ENCODE results near the gene PHC1.

Gene PHC1

DNA sequence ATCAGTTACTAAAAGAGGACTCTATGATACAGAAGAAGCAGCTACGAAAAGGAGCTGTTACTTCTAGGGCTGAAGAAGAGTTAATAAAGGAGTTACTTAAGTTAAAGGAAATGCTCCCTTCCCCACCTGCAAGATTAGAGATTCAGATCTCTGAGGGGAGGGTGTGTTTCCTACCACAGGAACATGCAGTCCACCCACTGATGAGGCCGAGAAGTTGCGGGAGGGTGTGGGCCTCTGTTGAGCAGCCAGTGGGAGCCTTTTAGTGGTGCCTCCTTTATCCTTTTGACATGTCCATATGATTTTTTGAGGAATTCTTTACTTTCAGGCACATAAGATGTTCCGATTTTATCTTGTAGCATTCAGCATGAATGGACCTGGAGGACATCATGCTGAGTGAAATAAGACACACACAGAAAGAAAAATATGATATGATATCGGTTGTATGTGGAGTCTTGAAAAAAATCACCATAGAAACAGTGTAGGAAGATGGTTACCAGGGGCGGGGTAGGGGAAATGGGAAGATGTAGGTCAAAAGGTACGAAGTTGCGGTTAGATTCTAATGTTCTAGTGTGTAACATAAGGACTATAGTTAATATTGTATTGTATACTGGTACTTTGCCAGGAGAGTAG is 39.6 kb downstream of the PHC1 start:
- Histone ChIP-seq H3K27me3 (ENCODE audit: control insufficient read depth, insufficient read depth, low read length) (no peaks in the 10 kb centered on the region), H3K4me3 (ENCODE audit: low read length) (no peak overlapping the region), H3K9me3 (replicated peaks; ENCODE audit: low read length) (no peaks in the 10 kb centered on the region), H3K9ac (ENCODE audit: low read depth, low read length) (no peak overlapping the region), H3K4me2 (ENCODE audit: low read length) (no peak overlapping the region), H3K36me3 (ENCODE audit: insufficient read depth, low read length) (no peaks in the 10 kb centered on the region), H3K4me1 (ENCODE audit: control insufficient read depth, insufficient read depth, low read length) (no peaks in the 10 kb centered on the region)

DNA sequence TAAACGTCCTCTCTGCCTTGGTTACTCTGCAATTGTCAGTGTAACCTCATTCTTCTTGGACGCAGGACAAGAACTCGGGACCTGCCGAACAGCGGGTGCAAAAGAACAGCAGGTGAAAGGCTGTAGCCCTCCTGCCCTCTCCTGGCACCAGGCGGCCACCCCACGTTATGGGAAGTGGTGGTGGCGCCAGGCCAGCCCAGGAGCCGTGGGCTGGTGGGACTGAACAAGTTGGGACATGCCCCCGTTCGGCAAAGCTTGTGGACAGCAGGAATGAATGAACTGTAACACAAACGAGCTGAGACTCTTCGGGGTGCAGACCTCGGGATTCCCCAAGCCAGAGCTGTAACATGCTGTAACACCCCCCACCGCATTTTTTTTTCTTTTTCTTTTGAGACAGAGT is 41.8 kb downstream of the PHC1 start:
- Histone ChIP-seq H3K9me3 (replicated peaks; ENCODE audit: low read length) (no peaks in the 10 kb centered on the region), H3K4me2 (ENCODE audit: low read length) (no peak overlapping the region), H3K4me3 (ENCODE audit: low read length) (no peak overlapping the region), H3K27me3 (ENCODE audit: control insufficient read depth, insufficient read depth, low read length) (no peaks in the 10 kb centered on the region), H3K36me3 (ENCODE audit: insufficient read depth, low read length) (no peaks in the 10 kb centered on the region), H3K4me1 (ENCODE audit: control insufficient read depth, insufficient read depth, low read length) (no peaks in the 10 kb centered on the region), H3K9ac (ENCODE audit: low read depth, low read length) (no peak overlapping the region)

DNA sequence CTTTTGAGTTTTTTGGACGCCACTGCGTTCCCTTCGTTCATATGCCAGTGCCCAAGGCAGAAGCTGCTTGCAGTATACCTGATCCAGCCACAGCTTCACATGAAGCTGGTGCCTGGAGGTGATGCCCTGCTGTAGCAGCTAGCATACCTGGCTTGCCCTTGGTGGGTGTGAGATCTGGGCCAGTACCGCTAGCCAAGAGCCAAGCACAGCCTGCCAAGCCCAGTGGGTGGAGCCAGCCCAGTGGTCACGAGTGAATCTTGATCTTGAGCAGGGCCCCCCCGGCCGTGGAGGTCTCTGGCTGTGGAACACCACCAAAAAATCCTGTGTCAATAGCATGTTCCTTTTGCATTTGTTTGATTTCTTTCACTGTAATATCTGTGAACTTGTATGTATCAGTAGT is 42.5 kb downstream of the PHC1 start:
- H3K4me1 ChIP-seq (ENCODE audit: control insufficient read depth, insufficient read depth, low read length), result no peaks in the 10 kb centered on the region

DNA sequence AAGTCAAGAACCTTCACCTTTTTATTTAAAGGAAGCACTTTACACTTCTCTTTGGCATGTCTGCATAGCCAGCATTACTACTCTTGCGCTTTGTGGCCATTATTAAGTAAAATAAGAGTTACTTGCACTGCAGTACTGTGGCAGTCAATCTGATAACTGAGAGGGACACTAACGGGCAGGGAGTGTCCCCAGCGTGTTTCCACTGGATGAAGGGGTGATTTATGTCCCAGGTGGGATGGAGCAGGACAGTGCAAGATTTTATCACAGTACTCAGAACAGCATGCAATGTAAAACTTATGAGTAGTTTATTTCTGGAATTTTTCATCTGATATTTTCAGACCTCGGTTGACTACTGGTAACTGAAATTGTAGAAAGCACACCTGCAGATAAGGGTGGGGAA is 43.3 kb downstream of the PHC1 start:
- Histone ChIP-seq H3K4me1 (ENCODE audit: control insufficient read depth, insufficient read depth, low read length) (no peaks in the 10 kb centered on the region), H3K9me3 (replicated peaks; ENCODE audit: low read length) (no peaks in the 10 kb centered on the region), H3K27me3 (ENCODE audit: control insufficient read depth, insufficient read depth, low read length) (no peaks in the 10 kb centered on the region), H3K9ac (ENCODE audit: low read depth, low read length) (no peak overlapping the region), H3K36me3 (ENCODE audit: insufficient read depth, low read length) (no peaks in the 10 kb centered on the region), H3K4me3 (ENCODE audit: low read length) (no peak overlapping the region), H3K4me2 (ENCODE audit: low read length) (no peak overlapping the region)

More for the DNA sequence above, 42.5 kb downstream of the PHC1 start:
- Histone ChIP-seq H3K36me3 (ENCODE audit: insufficient read depth, low read length) (no peaks in the 10 kb centered on the region), H3K9ac (ENCODE audit: low read depth, low read length) (no peak overlapping the region), H3K9me3 (replicated peaks; ENCODE audit: low read length) (no peaks in the 10 kb centered on the region), H3K4me2 (ENCODE audit: low read length) (no peak overlapping the region), H3K4me3 (ENCODE audit: low read length) (no peak overlapping the region), H3K27me3 (ENCODE audit: control insufficient read depth, insufficient read depth, low read length) (no peaks in the 10 kb centered on the region)

DNA sequence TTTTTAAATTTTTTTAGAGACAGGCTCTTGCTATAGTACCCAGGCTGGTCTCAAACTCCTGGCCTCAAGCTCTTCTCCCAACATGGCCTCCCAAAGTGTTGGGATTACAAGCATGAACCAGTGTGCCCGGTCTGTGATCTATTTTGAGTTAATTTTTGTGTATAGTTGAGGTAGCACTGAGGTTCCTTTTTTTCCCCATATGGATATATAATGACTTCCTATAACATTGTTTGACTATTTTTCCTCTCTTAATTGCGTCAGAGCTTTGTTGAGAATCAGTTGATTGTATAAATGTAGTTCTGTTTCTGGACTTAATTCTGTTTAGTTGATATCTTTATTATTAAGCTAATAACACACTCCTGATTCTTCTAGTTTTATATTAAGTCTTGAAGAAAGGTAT is 43.8 kb downstream of the PHC1 start:
- Histone ChIP-seq H3K9ac (ENCODE audit: low read depth, low read length) (no peak overlapping the region), H3K4me1 (ENCODE audit: control insufficient read depth, insufficient read depth, low read length) (no peaks in the 10 kb centered on the region)

DNA sequence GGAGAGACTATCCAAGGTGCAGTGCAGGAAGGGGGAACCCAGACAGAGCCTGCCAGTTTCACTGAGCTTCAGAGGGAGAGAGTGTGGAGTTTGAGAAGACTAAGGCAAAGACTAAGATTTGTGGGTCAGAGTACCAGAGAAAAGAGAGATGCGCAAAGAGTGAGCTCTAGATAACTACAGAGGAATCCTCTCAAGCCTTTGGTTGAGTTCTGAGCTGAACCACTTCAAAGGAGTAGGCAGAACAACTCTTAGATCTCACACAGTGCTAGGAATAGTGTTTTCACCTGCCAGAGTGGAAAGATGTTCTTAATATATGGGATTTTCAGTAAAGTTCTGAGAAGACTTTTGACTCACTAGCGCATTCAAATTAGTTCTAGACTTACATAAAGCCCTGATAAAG is 45.9 kb downstream of the PHC1 start:
- Histone ChIP-seq H3K4me1 (ENCODE audit: control insufficient read depth, insufficient read depth, low read length) (no peaks in the 10 kb centered on the region), H3K4me3 (ENCODE audit: low read length) (no peak overlapping the region), H3K36me3 (ENCODE audit: insufficient read depth, low read length) (no peaks in the 10 kb centered on the region), H3K27me3 (ENCODE audit: control insufficient read depth, insufficient read depth, low read length) (no peaks in the 10 kb centered on the region), H3K9ac (ENCODE audit: low read depth, low read length) (no peak overlapping the region), H3K9me3 (replicated peaks; ENCODE audit: low read length) (no peaks in the 10 kb centered on the region), H3K4me2 (ENCODE audit: low read length) (no peak overlapping the region)

More for the DNA sequence above, 43.8 kb downstream of the PHC1 start:
- H3K27me3 ChIP-seq (ENCODE audit: control insufficient read depth, insufficient read depth, low read length), result no peaks in the 10 kb centered on the region
- H3K9me3 ChIP-seq (replicated peaks; ENCODE audit: low read length), result no peaks in the 10 kb centered on the region
- H3K4me3 ChIP-seq (ENCODE audit: low read length), result no peak overlapping the region
- no peak overlapping the region for H3K4me2 ChIP-seq (ENCODE audit: low read length)
- H3K36me3 ChIP-seq (ENCODE audit: insufficient read depth, low read length), result no peaks in the 10 kb centered on the region

DNA sequence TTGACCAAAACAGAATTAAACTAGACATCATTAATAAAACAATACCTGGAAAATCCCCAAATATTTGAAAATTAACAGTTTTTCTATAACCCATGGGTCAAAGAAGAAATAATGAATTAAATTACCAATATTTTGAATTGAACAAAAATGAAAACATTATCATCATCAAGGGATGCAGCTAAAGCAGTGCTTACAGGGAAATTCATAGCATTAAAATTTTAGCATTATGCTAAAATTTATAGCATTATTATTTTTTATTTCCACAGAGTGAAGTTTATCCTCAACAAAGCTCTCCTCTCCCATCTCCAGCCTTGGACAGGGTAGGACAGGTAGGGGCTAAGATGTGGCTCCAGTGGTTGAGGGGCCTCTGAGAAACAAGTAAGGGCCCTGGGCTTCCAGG is 54.5 kb downstream of the PHC1 start:
- Histone ChIP-seq H3K4me2 (ENCODE audit: low read length) (no peak overlapping the region), H3K9me3 (replicated peaks; ENCODE audit: low read length) (peaks cover 2% of the 10 kb centered on the region), H3K4me1 (ENCODE audit: control insufficient read depth, insufficient read depth, low read length) (no peaks in the 10 kb centered on the region), H3K9ac (ENCODE audit: low read depth, low read length) (no peak overlapping the region), H3K27me3 (ENCODE audit: control insufficient read depth, insufficient read depth, low read length) (no peaks in the 10 kb centered on the region), H3K36me3 (ENCODE audit: insufficient read depth, low read length) (no peaks in the 10 kb centered on the region), H3K4me3 (ENCODE audit: low read length) (no peak overlapping the region)

DNA sequence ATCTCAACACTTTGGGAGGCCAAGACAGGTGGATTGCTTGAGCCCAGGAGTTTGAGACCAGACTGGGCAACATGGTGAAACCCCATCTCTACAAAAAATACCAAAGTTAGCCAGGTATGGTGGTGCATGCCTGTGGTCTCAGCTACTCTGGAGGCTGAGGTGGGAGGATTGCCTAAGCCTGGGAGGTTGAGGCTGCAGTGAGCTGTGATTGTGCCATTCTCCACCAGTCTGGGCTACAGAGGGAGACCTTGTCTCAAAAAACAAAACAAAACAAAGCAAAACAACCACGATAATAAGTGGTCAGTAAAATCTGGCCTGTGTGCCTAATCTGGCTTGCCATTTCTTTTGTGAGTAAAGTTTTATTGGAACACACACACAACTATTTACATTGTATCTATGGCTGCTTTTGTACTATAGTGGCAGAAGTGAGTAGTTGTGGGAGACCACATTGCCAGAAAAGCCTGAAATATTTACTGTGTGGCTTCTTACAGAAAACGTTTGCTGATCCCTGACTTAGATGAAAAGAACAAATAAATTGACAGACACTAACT is 55.6 kb downstream of the PHC1 start:
- Histone ChIP-seq H3K4me1 (ENCODE audit: control insufficient read depth, insufficient read depth, low read length) (no peaks in the 10 kb centered on the region), H3K36me3 (ENCODE audit: insufficient read depth, low read length) (no peaks in the 10 kb centered on the region), H3K27me3 (ENCODE audit: control insufficient read depth, insufficient read depth, low read length) (no peaks in the 10 kb centered on the region), H3K4me3 (ENCODE audit: low read length) (no peak overlapping the region), H3K4me2 (ENCODE audit: low read length) (no peak overlapping the region), H3K9me3 (replicated peaks; ENCODE audit: low read length) (peaks cover 2% of the 10 kb centered on the region), H3K9ac (ENCODE audit: low read depth, low read length) (no peak overlapping the region)

DNA sequence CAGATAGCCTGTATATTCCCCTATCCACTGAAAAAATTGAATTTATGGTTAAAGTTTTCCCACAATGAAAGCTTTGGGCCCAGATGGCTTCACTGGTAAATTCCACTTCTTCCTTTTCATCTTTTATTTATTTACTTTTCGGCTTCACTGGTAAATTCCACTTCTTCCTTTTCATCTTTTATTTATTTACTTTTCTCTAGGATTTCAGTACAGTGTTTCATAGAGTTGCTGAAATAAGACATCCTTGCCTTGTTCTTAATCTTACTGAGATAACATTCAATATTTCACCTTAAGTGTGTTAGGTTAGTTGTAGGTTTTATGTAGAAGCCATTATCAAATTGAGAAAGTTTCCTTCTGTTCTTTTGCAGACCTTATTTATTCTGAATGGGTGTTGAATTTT is 56.1 kb downstream of the PHC1 start:
- peaks cover 2% of the 10 kb centered on the region for H3K9me3 ChIP-seq (replicated peaks; ENCODE audit: low read length)
- no peaks in the 10 kb centered on the region for H3K4me1 ChIP-seq (ENCODE audit: control insufficient read depth, insufficient read depth, low read length)
- no peak overlapping the region for H3K9ac ChIP-seq (ENCODE audit: low read depth, low read length)
- H3K4me3 ChIP-seq (ENCODE audit: low read length), result no peak overlapping the region
- no peak overlapping the region for H3K4me2 ChIP-seq (ENCODE audit: low read length)
- H3K27me3 ChIP-seq (ENCODE audit: control insufficient read depth, insufficient read depth, low read length), result no peaks in the 10 kb centered on the region
- no peaks in the 10 kb centered on the region for H3K36me3 ChIP-seq (ENCODE audit: insufficient read depth, low read length)

DNA sequence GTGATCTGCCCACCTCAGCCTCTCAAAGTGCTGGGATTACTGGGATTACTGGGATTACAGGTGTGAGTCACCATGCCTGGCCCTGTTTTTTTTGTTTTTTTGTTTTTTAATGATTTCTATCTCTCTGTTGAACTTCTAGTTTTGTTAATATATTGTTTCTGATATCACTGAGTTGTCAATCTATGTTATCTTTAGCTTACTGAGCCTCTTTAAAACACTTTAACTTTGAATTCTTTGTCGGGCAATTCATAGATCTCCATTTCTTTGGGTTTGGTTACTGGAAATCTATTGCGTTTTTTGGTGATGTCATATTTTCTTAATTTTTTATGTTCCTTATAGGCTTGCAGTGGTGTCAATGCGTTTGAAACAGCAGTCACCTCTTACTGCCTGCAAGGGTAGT is 65.8 kb downstream of the PHC1 start:
- no peaks in the 10 kb centered on the region for H3K9me3 ChIP-seq (replicated peaks; ENCODE audit: low read length)
- H3K4me2 ChIP-seq (ENCODE audit: low read length), result no peak overlapping the region
- no peak overlapping the region for H3K4me3 ChIP-seq (ENCODE audit: low read length)
- H3K36me3 ChIP-seq (ENCODE audit: insufficient read depth, low read length), result no peaks in the 10 kb centered on the region
- no peak overlapping the region for H3K9ac ChIP-seq (ENCODE audit: low read depth, low read length)
- H3K4me1 ChIP-seq (ENCODE audit: control insufficient read depth, insufficient read depth, low read length), result no peaks in the 10 kb centered on the region
- no peaks in the 10 kb centered on the region for H3K27me3 ChIP-seq (ENCODE audit: control insufficient read depth, insufficient read depth, low read length)

DNA sequence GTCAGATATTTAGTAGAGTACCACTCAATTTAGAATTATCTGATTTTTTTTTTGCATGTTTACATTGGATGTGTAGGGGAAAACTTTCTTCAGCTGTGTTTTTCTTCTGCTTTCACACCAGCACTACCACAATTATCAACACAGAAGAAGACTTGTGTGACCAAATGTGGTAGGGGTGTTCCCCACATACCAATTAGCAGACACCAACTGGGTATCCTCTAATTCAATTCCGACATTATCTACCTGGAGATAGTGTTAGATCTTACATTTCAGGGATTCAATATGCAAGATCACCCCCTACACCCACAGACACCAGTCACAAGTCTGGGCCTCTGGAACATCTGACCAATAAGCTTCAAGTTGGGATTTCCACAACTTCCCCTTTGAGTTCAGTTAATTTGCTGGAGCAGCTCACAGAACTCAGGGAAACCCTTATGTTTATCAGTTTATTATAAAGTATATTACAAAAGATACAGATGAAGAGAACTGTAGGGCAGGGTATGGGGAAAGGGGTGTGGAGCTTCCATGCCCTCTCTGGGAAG is 71.0 kb downstream of the PHC1 start:
- Histone ChIP-seq H3K4me3 (ENCODE audit: low read length) (no peak overlapping the region), H3K27me3 (ENCODE audit: control insufficient read depth, insufficient read depth, low read length) (no peaks in the 10 kb centered on the region), H3K36me3 (ENCODE audit: insufficient read depth, low read length) (no peaks in the 10 kb centered on the region), H3K4me1 (ENCODE audit: control insufficient read depth, insufficient read depth, low read length) (no peaks in the 10 kb centered on the region), H3K9ac (ENCODE audit: low read depth, low read length) (no peak overlapping the region), H3K4me2 (ENCODE audit: low read length) (no peak overlapping the region), H3K9me3 (replicated peaks; ENCODE audit: low read length) (no peaks in the 10 kb centered on the region)

DNA sequence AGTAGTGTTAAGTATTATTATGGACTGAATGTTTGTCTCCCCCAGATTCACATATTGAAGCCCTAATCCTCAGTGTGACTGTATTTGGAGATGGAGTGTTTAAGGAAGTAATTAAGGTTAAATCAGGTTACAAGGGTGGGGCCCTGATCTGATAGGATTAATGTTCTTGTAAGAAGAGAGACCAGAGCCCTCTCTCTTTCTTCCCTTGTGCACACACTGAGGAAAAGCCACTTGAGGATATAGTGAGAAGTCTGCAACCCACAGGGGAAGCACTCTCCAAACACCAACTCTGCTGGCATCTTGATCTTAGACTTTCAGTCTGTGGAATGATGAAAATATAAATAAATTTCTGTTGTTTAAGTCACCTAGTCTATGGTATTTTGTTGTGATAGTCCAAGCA is 72.9 kb downstream of the PHC1 start:
- Histone ChIP-seq H3K36me3 (ENCODE audit: insufficient read depth, low read length) (no peaks in the 10 kb centered on the region), H3K4me1 (ENCODE audit: control insufficient read depth, insufficient read depth, low read length) (no peaks in the 10 kb centered on the region), H3K4me2 (ENCODE audit: low read length) (no peak overlapping the region), H3K4me3 (ENCODE audit: low read length) (no peak overlapping the region), H3K27me3 (ENCODE audit: control insufficient read depth, insufficient read depth, low read length) (no peaks in the 10 kb centered on the region), H3K9ac (ENCODE audit: low read depth, low read length) (no peak overlapping the region), H3K9me3 (replicated peaks; ENCODE audit: low read length) (no peaks in the 10 kb centered on the region)
